ENCODE measurements around the gene SLC51A.

DNA sequence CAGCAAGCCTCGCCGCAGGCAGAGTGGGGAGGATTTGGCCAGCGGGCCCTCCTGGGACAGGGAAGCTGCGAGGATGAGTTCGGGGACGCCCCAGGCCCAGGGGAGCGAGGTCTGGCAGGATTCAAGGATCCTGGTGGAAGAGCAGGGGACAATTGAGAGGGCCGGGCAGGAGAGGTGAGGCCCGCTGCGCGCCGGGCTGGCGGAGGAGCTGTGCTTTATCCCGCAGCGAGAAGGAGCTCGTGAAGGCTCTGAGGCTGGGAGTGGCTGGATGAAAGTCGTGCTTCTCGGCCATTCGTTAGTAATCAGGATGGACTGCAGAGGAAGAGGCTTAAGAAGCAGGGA is 3.6 kb downstream of the SLC51A start:
- TF ChIP-seq, protein P1, sequence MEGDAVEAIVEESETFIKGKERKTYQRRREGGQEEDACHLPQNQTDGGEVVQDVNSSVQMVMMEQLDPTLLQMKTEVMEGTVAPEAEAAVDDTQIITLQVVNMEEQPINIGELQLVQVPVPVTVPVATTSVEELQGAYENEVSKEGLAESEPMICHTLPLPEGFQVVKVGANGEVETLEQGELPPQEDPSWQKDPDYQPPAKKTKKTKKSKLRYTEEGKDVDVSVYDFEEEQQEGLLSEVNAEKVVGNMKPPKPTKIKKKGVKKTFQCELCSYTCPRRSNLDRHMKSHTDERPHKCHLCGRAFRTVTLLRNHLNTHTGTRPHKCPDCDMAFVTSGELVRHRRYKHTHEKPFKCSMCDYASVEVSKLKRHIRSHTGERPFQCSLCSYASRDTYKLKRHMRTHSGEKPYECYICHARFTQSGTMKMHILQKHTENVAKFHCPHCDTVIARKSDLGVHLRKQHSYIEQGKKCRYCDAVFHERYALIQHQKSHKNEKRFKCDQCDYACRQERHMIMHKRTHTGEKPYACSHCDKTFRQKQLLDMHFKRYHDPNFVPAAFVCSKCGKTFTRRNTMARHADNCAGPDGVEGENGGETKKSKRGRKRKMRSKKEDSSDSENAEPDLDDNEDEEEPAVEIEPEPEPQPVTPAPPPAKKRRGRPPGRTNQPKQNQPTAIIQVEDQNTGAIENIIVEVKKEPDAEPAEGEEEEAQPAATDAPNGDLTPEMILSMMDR (conservative IDR thresholded peaks at IDR 0.05 in 1 of 2, IDR thresholded peaks at IDR 0.05 in 1 of 2; ENCODE audit: low read depth in 1 of 2, low read length in 2 of 2) = no peak
- TF ChIP-seq EZH2 (IDR thresholded peaks at IDR 0.05; ENCODE audit: low read length, missing control alignments) = no peak
